Tibial nerve (tissue), 3 donors: Measurements from ENCODE around the gene TAS2R60.

Experiments
- POLR2A ChIP-seq, 2 donors: fragments of 450-650 bp; IDR thresholded peaks; one replicate each; pipeline ENCODE4 v1.6.1; 2017; ENCODE audit warnings: antibody characterized with exemption in 2 of 2, mild to moderate bottlenecking in 2 of 2, moderate library complexity in 2 of 2
- TF ChIP-seq, protein P1 (sequence below), 5 experiments: fragments of 200-600 bp in 3 of 5; fragments of 450-650 bp in 2 of 5; sonication (generic) in 3 of 5; IDR thresholded peaks; one replicate each; pipeline ENCODE4 v1.5.1; 2016 to 2019; ENCODE audit warnings: antibody characterized with exemption in 5 of 5, mild to moderate bottlenecking in 3 of 5, moderate library complexity in 2 of 5

DNA sequence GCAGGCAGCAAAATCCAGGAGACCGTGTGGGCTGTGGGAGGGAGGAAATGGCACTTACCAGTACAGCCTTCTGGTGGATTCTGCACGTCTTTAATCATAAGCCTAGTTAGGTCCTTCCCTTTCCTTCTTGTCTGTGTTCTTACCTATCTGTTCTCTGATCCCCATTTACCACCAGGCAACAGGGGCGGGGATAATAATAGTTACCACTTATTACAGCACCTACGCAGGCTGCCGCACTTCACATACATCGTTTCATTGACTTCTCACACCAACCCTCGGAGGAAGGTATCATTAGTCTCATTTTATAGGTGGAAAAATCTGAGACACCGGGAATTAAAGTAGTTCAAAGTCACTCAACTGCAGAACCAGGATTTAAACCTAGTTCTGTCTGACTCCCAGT is 30.1 kb upstream of the TAS2R60 start:
- TF ChIP-seq, protein P1, sequence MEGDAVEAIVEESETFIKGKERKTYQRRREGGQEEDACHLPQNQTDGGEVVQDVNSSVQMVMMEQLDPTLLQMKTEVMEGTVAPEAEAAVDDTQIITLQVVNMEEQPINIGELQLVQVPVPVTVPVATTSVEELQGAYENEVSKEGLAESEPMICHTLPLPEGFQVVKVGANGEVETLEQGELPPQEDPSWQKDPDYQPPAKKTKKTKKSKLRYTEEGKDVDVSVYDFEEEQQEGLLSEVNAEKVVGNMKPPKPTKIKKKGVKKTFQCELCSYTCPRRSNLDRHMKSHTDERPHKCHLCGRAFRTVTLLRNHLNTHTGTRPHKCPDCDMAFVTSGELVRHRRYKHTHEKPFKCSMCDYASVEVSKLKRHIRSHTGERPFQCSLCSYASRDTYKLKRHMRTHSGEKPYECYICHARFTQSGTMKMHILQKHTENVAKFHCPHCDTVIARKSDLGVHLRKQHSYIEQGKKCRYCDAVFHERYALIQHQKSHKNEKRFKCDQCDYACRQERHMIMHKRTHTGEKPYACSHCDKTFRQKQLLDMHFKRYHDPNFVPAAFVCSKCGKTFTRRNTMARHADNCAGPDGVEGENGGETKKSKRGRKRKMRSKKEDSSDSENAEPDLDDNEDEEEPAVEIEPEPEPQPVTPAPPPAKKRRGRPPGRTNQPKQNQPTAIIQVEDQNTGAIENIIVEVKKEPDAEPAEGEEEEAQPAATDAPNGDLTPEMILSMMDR (IDR thresholded peaks at IDR 0.05), result no peak
- TF ChIP-seq POLR2A (IDR thresholded peaks at IDR 0.05), result no peak
